Neural cell (in vitro differentiated cells): ENCODE data around the gene CPO. TPM values are rescaled to one million over a fixed set of nuclear protein-coding genes. Genes with fewer than 3 reads are reported as not detected.

Experiments
- H2AFZ ChIP-seq: fragments of 200-600, 300-800 bp; sonication (generic), shearing (Covaris generic); 2 replicates; pipeline ENCODE4 v1.6.0; 2014; ENCODE audit warnings: low read depth, mild to moderate bottlenecking, antibody characterized with exemption, low read length, moderate library complexity
- H3F3A ChIP-seq: fragments of 200-600 bp; shearing (Covaris generic); 2 replicates; pipeline ENCODE4 v1.6.1; 2016; ENCODE audit warnings: mild to moderate bottlenecking, moderate library complexity, mixed read lengths, antibody characterized with exemption, low read length; ENCODE audit not compliant: insufficient read depth, poor library complexity, severe bottlenecking
- H3K27ac ChIP-seq: fragments of 200-600, 300-800 bp; sonication (generic), shearing (Covaris generic); 2 replicates; pipeline ENCODE4 v1.5.1; 2014; ENCODE audit warnings: mild to moderate bottlenecking, low read length, moderate library complexity
- H3K27me3 ChIP-seq: fragments of 300-800, 200-600 bp; sonication (generic), shearing (Covaris generic); 2 replicates; pipeline ENCODE4 v1.6.0; 2014; ENCODE audit warnings: mild to moderate bottlenecking, low read depth, low read length, moderate library complexity; ENCODE audit not compliant: insufficient read depth
- H3K36me3 ChIP-seq: fragments of 300-800, 200-600 bp; sonication (generic), shearing (Covaris generic); 2 replicates; pipeline ENCODE4 v1.5.1; 2014; ENCODE audit warnings: mild to moderate bottlenecking, antibody characterized with exemption, low read length, moderate library complexity; ENCODE audit not compliant: insufficient read depth
- H3K4me2 ChIP-seq: fragments of 300-800, 200-600 bp; sonication (generic), shearing (Covaris generic); 2 replicates; pipeline ENCODE4 v1.6.0; 2014; ENCODE audit warnings: mild to moderate bottlenecking, low read length
- H3K4me3 ChIP-seq: fragments of 300-800, 200-600 bp; sonication (generic), shearing (Covaris generic); 2 replicates; pipeline ENCODE4 v1.5.1; 2014; ENCODE audit warnings: mild to moderate bottlenecking, low read length, moderate library complexity
- H3K79me2 ChIP-seq: fragments of 200-600 bp; shearing (Covaris generic); replicated peaks from 2 replicates; pipeline ENCODE4 v1.6.0; 2014; ENCODE audit warnings: mild to moderate bottlenecking, low read length, moderate library complexity; ENCODE audit not compliant: insufficient read depth
- H3K9ac ChIP-seq: fragments of 300-800, 200-600 bp; sonication (generic), shearing (Covaris generic); 2 replicates; pipeline ENCODE4 v1.6.1; 2016; ENCODE audit warnings: mild to moderate bottlenecking, low read length, mixed read lengths
- H3K9me2 ChIP-seq: fragments of 200-600 bp; shearing (Covaris generic); 2 replicates; pipeline ENCODE4 v1.6.1; 2016; ENCODE audit warnings: mild to moderate bottlenecking, low read length, mixed read lengths; ENCODE audit not compliant: insufficient read depth
- H3K9me3 ChIP-seq: fragments of 200-600, 300-800 bp; sonication (generic), shearing (Covaris generic); 2 replicates; pipeline ENCODE4 v1.6.1; 2016; ENCODE audit warnings: mild to moderate bottlenecking, mixed run types, low read length, moderate library complexity, mixed read lengths
- H4K20me1 ChIP-seq: fragments of 200-600 bp; shearing (Covaris generic); 2 replicates; pipeline ENCODE4 v1.6.1; 2016; ENCODE audit warnings: mild to moderate bottlenecking, mixed run types; ENCODE audit not compliant: insufficient read depth
- EP300 ChIP-seq: fragments of 450-650 bp; conservative IDR thresholded peaks from 2 replicates; pipeline ENCODE4 v1.6.1; 2014; ENCODE audit warnings: antibody characterized with exemption, mild to moderate bottlenecking, moderate library complexity; ENCODE audit not compliant: poor library complexity, severe bottlenecking
- EZH2 ChIP-seq: fragments of 200-600, 300-800 bp; shearing (Covaris generic), sonication (generic); IDR thresholded peaks from 2 replicates; pipeline ENCODE4 v1.6.1; 2014; ENCODE audit warnings: antibody characterized with exemption, low read length, borderline replicate concordance, mild to moderate bottlenecking; ENCODE audit not compliant: insufficient read depth, poor library complexity, severe bottlenecking
- MXI1 ChIP-seq: fragments of 450-650 bp; conservative IDR thresholded peaks from 2 replicates; pipeline ENCODE4 v1.6.1; 2014; ENCODE audit warnings: antibody characterized with exemption, mild to moderate bottlenecking; ENCODE audit not compliant: poor library complexity, severe bottlenecking
- POLR2AphosphoS5 ChIP-seq: IDR thresholded peaks from 2 replicates; pipeline ENCODE4 v1.6.1; 2012
- RAD21 ChIP-seq: fragments of 450-650 bp; conservative IDR thresholded peaks from 2 replicates; pipeline ENCODE4 v1.6.1; 2014; ENCODE audit warnings: antibody characterized with exemption, mild to moderate bottlenecking, moderate library complexity
- SMC3 ChIP-seq: fragments of 450-650 bp; conservative IDR thresholded peaks from 2 replicates; pipeline ENCODE4 v1.6.1; 2014; ENCODE audit warnings: antibody characterized with exemption, mild to moderate bottlenecking, moderate library complexity; ENCODE audit not compliant: poor library complexity
- TAF1 ChIP-seq: IDR thresholded peaks from 2 replicates; pipeline ENCODE4 v1.6.1; 2012; ENCODE audit warnings: low read depth
- polyA plus RNA-seq: library from polyadenylated mRNA; depleted of rRNA; stranded (reverse); fragments of >200 nt; gene quantifications from 2 replicates; pipeline ENCODE4 v1.2.3, GENCODE V29; 2014
- TF ChIP-seq, protein P1 (sequence below): fragments of 450-650 bp; IDR thresholded peaks from 2 replicates; pipeline ENCODE4 v1.5.1; 2014; ENCODE audit warnings: antibody characterized with exemption, mild to moderate bottlenecking, moderate library complexity; ENCODE audit not compliant: poor library complexity, severe bottlenecking
- TF ChIP-seq, protein P2 (sequence below): IDR thresholded peaks from 2 replicates; pipeline ENCODE4 v1.6.1; 2012; ENCODE audit warnings: borderline replicate concordance

Gene CPO
- polyA plus RNA-seq, 1 donor from 2014 or later, result 1.2 TPM

DNA sequence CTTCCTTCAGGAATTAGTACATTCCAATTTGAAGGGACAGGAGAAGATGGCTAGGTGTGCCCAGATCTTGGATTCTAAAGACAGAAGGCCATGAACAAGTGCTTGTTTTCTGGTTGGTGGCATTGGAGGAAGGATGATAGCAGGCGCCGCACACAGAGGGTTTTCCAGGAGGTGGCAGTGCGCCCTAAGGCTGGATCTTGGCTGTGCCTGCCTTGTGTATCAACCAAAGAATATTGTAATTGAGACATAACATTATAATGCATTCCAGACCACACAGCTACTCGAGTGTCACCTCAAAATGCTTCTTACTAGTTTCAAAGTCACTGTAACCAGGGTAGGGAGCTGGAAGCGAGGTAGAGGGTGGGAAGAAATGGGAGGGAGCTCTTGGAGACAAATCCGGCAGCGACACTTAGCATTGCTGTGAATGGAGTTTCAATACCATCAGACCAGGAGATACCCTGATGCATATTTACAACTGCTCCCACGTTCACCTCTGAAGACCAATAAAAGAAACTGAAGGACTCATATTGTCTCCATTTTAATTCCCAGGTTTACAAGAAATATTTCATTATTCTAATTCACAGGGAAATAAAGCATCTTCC lies 42.5 kb downstream of the CPO start:
- TF ChIP-seq EZH2 (no peak), RAD21 (peak; percentile 100), EP300 (peak; percentile 42), MXI1 (peak; percentile 11), POLR2AphosphoS5 (peak; percentile 33), TAF1 (no peak), SMC3 (peak; percentile 100)
- TF ChIP-seq, protein P1, sequence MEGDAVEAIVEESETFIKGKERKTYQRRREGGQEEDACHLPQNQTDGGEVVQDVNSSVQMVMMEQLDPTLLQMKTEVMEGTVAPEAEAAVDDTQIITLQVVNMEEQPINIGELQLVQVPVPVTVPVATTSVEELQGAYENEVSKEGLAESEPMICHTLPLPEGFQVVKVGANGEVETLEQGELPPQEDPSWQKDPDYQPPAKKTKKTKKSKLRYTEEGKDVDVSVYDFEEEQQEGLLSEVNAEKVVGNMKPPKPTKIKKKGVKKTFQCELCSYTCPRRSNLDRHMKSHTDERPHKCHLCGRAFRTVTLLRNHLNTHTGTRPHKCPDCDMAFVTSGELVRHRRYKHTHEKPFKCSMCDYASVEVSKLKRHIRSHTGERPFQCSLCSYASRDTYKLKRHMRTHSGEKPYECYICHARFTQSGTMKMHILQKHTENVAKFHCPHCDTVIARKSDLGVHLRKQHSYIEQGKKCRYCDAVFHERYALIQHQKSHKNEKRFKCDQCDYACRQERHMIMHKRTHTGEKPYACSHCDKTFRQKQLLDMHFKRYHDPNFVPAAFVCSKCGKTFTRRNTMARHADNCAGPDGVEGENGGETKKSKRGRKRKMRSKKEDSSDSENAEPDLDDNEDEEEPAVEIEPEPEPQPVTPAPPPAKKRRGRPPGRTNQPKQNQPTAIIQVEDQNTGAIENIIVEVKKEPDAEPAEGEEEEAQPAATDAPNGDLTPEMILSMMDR, result peak; percentile 97
- TF ChIP-seq, protein P2, sequence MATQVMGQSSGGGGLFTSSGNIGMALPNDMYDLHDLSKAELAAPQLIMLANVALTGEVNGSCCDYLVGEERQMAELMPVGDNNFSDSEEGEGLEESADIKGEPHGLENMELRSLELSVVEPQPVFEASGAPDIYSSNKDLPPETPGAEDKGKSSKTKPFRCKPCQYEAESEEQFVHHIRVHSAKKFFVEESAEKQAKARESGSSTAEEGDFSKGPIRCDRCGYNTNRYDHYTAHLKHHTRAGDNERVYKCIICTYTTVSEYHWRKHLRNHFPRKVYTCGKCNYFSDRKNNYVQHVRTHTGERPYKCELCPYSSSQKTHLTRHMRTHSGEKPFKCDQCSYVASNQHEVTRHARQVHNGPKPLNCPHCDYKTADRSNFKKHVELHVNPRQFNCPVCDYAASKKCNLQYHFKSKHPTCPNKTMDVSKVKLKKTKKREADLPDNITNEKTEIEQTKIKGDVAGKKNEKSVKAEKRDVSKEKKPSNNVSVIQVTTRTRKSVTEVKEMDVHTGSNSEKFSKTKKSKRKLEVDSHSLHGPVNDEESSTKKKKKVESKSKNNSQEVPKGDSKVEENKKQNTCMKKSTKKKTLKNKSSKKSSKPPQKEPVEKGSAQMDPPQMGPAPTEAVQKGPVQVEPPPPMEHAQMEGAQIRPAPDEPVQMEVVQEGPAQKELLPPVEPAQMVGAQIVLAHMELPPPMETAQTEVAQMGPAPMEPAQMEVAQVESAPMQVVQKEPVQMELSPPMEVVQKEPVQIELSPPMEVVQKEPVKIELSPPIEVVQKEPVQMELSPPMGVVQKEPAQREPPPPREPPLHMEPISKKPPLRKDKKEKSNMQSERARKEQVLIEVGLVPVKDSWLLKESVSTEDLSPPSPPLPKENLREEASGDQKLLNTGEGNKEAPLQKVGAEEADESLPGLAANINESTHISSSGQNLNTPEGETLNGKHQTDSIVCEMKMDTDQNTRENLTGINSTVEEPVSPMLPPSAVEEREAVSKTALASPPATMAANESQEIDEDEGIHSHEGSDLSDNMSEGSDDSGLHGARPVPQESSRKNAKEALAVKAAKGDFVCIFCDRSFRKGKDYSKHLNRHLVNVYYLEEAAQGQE, result no peak
- H3K4me3 ChIP-seq, result peak overlapping the region; percentile 17
- H3K9ac ChIP-seq, result peak overlapping the region; percentile 24
- H2AFZ ChIP-seq, result no peak overlapping the region
- H3K27me3 ChIP-seq, result no peaks in the 10 kb centered on the region
- H3K36me3 ChIP-seq, result no peaks in the 10 kb centered on the region
- peak overlapping the region; percentile 24 for H3K27ac ChIP-seq
- no peaks in the 10 kb centered on the region for H3F3A ChIP-seq
- peaks cover 7% of the 10 kb centered on the region for H3K79me2 ChIP-seq
- no peaks in the 10 kb centered on the region for H3K9me3 ChIP-seq
- no peaks in the 10 kb centered on the region for H4K20me1 ChIP-seq
- no peaks in the 10 kb centered on the region for H3K9me2 ChIP-seq
- no peak overlapping the region for H3K4me2 ChIP-seq

DNA sequence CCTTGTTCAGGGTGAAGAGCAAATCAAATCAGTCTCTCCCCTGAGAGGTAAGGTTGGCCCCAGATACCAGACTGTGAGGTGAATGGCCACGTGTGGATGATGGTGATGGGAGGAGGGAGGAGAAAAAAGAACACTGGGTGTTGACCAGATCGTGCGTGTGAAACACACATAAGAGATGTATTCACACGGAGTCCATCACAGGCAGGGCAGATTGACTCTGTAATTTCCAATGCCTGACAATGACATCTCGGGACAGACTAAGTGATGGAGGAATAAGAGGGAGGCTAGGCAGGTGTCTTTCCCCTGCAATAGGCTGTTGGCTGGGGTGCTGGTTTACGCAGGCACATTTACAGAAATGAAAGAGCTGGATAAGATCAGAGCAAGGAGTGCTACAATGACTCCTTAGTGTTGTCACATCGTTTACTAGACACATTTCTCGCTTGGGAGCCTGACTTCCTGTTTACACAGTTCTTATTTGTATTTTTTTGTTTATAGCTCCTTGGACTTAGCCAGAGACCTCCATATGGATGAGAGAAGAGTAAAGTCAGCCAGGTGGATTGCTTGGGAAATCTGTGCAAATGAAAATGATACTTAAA lies 43.1 kb downstream of the CPO start:
- H3K4me3 ChIP-seq, result peak overlapping the region; percentile 17
- H3K9ac ChIP-seq, result peak overlapping the region; percentile 24
- H3K36me3 ChIP-seq, result no peaks in the 10 kb centered on the region
- peaks cover 7% of the 10 kb centered on the region for H3K79me2 ChIP-seq
- no peaks in the 10 kb centered on the region for H3K27me3 ChIP-seq
- no peaks in the 10 kb centered on the region for H3K9me2 ChIP-seq
- TF ChIP-seq MXI1, result no peak
- TF ChIP-seq EP300, result no peak
- no peaks in the 10 kb centered on the region for H3K9me3 ChIP-seq
- H4K20me1 ChIP-seq, result no peaks in the 10 kb centered on the region
- no peak overlapping the region for H3K4me2 ChIP-seq
- H3F3A ChIP-seq, result no peaks in the 10 kb centered on the region
- no peak overlapping the region for H2AFZ ChIP-seq
- H3K27ac ChIP-seq, result peak overlapping the region; percentile 24
